H9 (cell line): ENCODE measurements around the gene SEMA3G. TPM values are rescaled to one million over a fixed set of nuclear protein-coding genes. Genes with fewer than 3 reads are reported as not detected.

Source experiments
- DNase-seq: peaks from one replicate; pipeline ENCODE4 v3.0.0-alpha.2; 2017
- H2AFZ ChIP-seq: one replicate; pipeline ENCODE4 v1.6.1; 2013; ENCODE audit warnings: mild to moderate bottlenecking, low read length, control low read depth, moderate library complexity
- H2AK5ac ChIP-seq: 2 replicates; pipeline ENCODE4 v1.6.1; 2013; ENCODE audit warnings: low read length, control low read depth, mixed read lengths; ENCODE audit not compliant: insufficient read length
- H2BK120ac ChIP-seq: one replicate; pipeline ENCODE4 v1.6.1; 2013; ENCODE audit warnings: low read depth, mild to moderate bottlenecking, low read length, control low read depth, inconsistent platforms; ENCODE audit not compliant: poor library complexity, severe bottlenecking
- H2BK12ac ChIP-seq: 2 replicates; pipeline ENCODE4 v1.6.1; 2013; ENCODE audit warnings: low read length, control low read depth, mixed read lengths, low read depth; ENCODE audit not compliant: insufficient read length
- H2BK15ac ChIP-seq: 2 replicates; pipeline ENCODE4 v1.6.1; 2013; ENCODE audit warnings: low read depth, low read length, control low read depth
- H2BK20ac ChIP-seq: one replicate; pipeline ENCODE4 v1.6.1; 2013; ENCODE audit warnings: low read depth, mild to moderate bottlenecking, low read length, control low read depth, inconsistent platforms; ENCODE audit not compliant: poor library complexity, severe bottlenecking
- H2BK5ac ChIP-seq: 2 replicates; pipeline ENCODE4 v1.6.1; 2013; ENCODE audit warnings: low read length, control low read depth, mixed read lengths; ENCODE audit not compliant: insufficient read length
- H3K14ac ChIP-seq: 2 replicates; pipeline ENCODE4 v1.6.1; 2013; ENCODE audit warnings: low read length, control low read depth; ENCODE audit not compliant: insufficient read depth
- H3K18ac ChIP-seq: 2 replicates; pipeline ENCODE4 v1.6.1; 2013; ENCODE audit warnings: low read depth, mild to moderate bottlenecking, mixed read lengths, low read length, control low read depth; ENCODE audit not compliant: insufficient read length
- H3K23ac ChIP-seq: 2 replicates; pipeline ENCODE4 v1.6.1; 2013; ENCODE audit warnings: low read length, control low read depth, mixed read lengths, low read depth; ENCODE audit not compliant: insufficient read length
- H3K23me2 ChIP-seq: 2 replicates; pipeline ENCODE4 v1.6.1; 2013; ENCODE audit warnings: low read depth, mild to moderate bottlenecking, mixed read lengths, low read length, control low read depth; ENCODE audit not compliant: insufficient read length, poor library complexity, severe bottlenecking
- H3K27ac ChIP-seq: 2 replicates; pipeline ENCODE4 v1.5.1; 2013; ENCODE audit warnings: low read length, control low read depth, mixed read lengths, low read depth; ENCODE audit not compliant: insufficient read length
- H3K27me3 ChIP-seq: 2 replicates; pipeline ENCODE4 v1.6.1; 2013; ENCODE audit warnings: low read length, control low read depth, inconsistent platforms; ENCODE audit not compliant: insufficient read depth
- H3K4ac ChIP-seq: 2 replicates; pipeline ENCODE4 v1.6.1; 2013; ENCODE audit warnings: low read depth, mild to moderate bottlenecking, control low read depth, inconsistent platforms, low read length, moderate library complexity
- H3K4me1 ChIP-seq: 2 replicates; pipeline ENCODE4 v1.6.1; 2013; ENCODE audit warnings: low read length, control low read depth, inconsistent platforms; ENCODE audit not compliant: insufficient read depth
- H3K4me2 ChIP-seq: 2 replicates; pipeline ENCODE4 v1.6.1; 2013; ENCODE audit warnings: low read length, control low read depth, mixed read lengths; ENCODE audit not compliant: insufficient read length, insufficient read depth
- H3K56ac ChIP-seq: 2 replicates; pipeline ENCODE4 v1.6.1; 2013; ENCODE audit warnings: low read depth, mild to moderate bottlenecking, mixed read lengths, low read length, control low read depth; ENCODE audit not compliant: insufficient read length
- H3K79me1 ChIP-seq: 2 replicates; pipeline ENCODE4 v1.6.1; 2013; ENCODE audit warnings: low read depth, mild to moderate bottlenecking, moderate library complexity, low read length, control low read depth, inconsistent platforms; ENCODE audit not compliant: insufficient read depth, poor library complexity, severe bottlenecking
- H3K79me2 ChIP-seq: 2 replicates; pipeline ENCODE4 v1.6.1; 2013; ENCODE audit warnings: low read length, control low read depth, inconsistent platforms; ENCODE audit not compliant: insufficient read depth
- H3K9ac ChIP-seq: 2 replicates; pipeline ENCODE4 v1.6.1; 2013; ENCODE audit warnings: low read length, control low read depth, mixed read lengths; ENCODE audit not compliant: insufficient read length; ENCODE audit errors: extremely low read depth
- H3K9me3 ChIP-seq: one replicate; pipeline ENCODE4 v1.6.1; 2013; ENCODE audit warnings: low read depth, low read length, inconsistent platforms; ENCODE audit not compliant: control insufficient read depth
- H3T11ph ChIP-seq: one replicate; pipeline ENCODE4 v1.6.1; 2013; ENCODE audit warnings: mild to moderate bottlenecking, low read length, control low read depth, inconsistent platforms
- H4K20me1 ChIP-seq: one replicate; pipeline ENCODE4 v1.6.1; 2013; ENCODE audit not compliant: control insufficient read depth, insufficient read length, insufficient read depth
- H4K5ac ChIP-seq: 2 replicates; pipeline ENCODE4 v1.6.1; 2013; ENCODE audit warnings: low read depth, mild to moderate bottlenecking, mixed read lengths, low read length, control low read depth; ENCODE audit not compliant: insufficient read length
- H4K8ac ChIP-seq: replicated peaks from 2 replicates; pipeline ENCODE4 v1.6.1; 2013; ENCODE audit warnings: low read length, control low read depth, mixed read lengths, low read depth; ENCODE audit not compliant: insufficient read length
- H4K91ac ChIP-seq: 2 replicates; pipeline ENCODE4 v1.6.1; 2013; ENCODE audit warnings: low read depth, mild to moderate bottlenecking, moderate library complexity, mixed read lengths, low read length, control low read depth; ENCODE audit not compliant: insufficient read length
- H3K27ac Mint-ChIP-seq, 3 experiments: 2 replicates in 2 of 3; 3 replicates in 1 of 3; pipeline ENCODE4 v1.8.0; 2020 to 2021; ENCODE audit warnings: mixed read lengths in 3 of 3, mild to moderate bottlenecking in 1 of 3, moderate library complexity in 1 of 3
- H3K27me3 Mint-ChIP-seq: 2 replicates; pipeline ENCODE4 v1.8.0; 2021; ENCODE audit warnings: low read depth, mild to moderate bottlenecking, moderate library complexity, mixed read lengths
- H3K36me3 Mint-ChIP-seq, 3 experiments: 2 replicates in 2 of 3; 3 replicates in 1 of 3; pipeline ENCODE4 v1.8.0; 2020 to 2021; ENCODE audit warnings: low read depth in 3 of 3, mixed read lengths in 3 of 3; ENCODE audit not compliant: insufficient read depth in 1 of 3
- H3K4me1 Mint-ChIP-seq, 2 experiments: 2 replicates each; pipeline ENCODE4 v1.8.0; 2020; ENCODE audit warnings: mixed read lengths in 2 of 2
- H3K4me3 Mint-ChIP-seq, 2 experiments: 2 replicates in 1 of 2; 3 replicates in 1 of 2; pipeline ENCODE4 v1.8.0; 2020 to 2021; ENCODE audit warnings: mild to moderate bottlenecking in 2 of 2, mixed read lengths in 2 of 2, moderate library complexity in 1 of 2
- H3K9me3 Mint-ChIP-seq, 2 experiments: 2 replicates in 1 of 2; 3 replicates in 1 of 2; pipeline ENCODE4 v1.8.0; 2020; ENCODE audit warnings: mild to moderate bottlenecking in 2 of 2, mixed read lengths in 2 of 2, moderate library complexity in 1 of 2
- CTCF ChIP-seq: fragments of 200-600 bp; sonication (generic); conservative IDR thresholded peaks from 3 replicates; pipeline ENCODE4 v1.8.0; 2021; ENCODE audit warnings: antibody characterized with exemption, mild to moderate bottlenecking
- WGBS: extraction: QIAGEN DNeasy Blood & Tissue Kit; methylation state at CpG from one replicate; pipeline ENCODE4 v1.1.7; 2013; ENCODE audit warnings: missing lambda C conversion rate, low lambda C conversion rate, mixed read lengths; ENCODE audit not compliant: insufficient read length; ENCODE audit errors: extremely low coverage; 5-methylcytosine and 5-hydroxymethylcytosine counted together
- total RNA-seq: library from RNA; stranded (reverse); gene quantifications from 2 replicates; pipeline ENCODE4 v1.2.1, GENCODE V29; 2021

SEMA3G gene
- total RNA-seq, 1 experiment from 2014 or later, result 2.4 TPM

GRCh38 chr3:52446631-52447511 lies 2.0 kb upstream of the SEMA3G start:
- Histone ChIP-seq H4K8ac (no peak overlapping the region), H2BK120ac (no peak overlapping the region), H3T11ph (no peak overlapping the region), H3K23me2 (no peaks in the 10 kb centered on the region), H3K9ac (peak overlapping the region; percentile 10), H3K4me1 (no peaks in the 10 kb centered on the region; the same call in 1 of the 2 replicates), H4K20me1 (no peaks in the 10 kb centered on the region), H2AK5ac (no peak overlapping the region), H3K79me1 (no peaks in the 10 kb centered on the region), H4K91ac (no peak overlapping the region), H3K9me3 (no peaks in the 10 kb centered on the region), H2BK20ac (no peak overlapping the region), H3K27me3 (no peaks in the 10 kb centered on the region), H2BK5ac (no peak overlapping the region), H3K79me2 (no peaks in the 10 kb centered on the region), H3K14ac (no peak overlapping the region), H2AFZ (no peak overlapping the region), H3K4me2 (no peak overlapping the region), H4K5ac (no peak overlapping the region), H3K27ac (no peak overlapping the region), H3K23ac (no peak overlapping the region), H2BK12ac (no peak overlapping the region), H3K56ac (no peak overlapping the region), H2BK15ac (no peak overlapping the region), H3K18ac (peak overlapping the region; percentile 35), H3K4ac (no peak overlapping the region)
- Mint-ChIP-seq H3K36me3 (no peaks in the 10 kb centered on the region; a peak in 1 of 7 replicates), H3K9me3 (no peaks in the 10 kb centered on the region), H3K4me3 (0 out of 5 replicates have a peak overlapping the region, but pooled peaks of 1 of the 2 experiments have one; percentile 5), H3K4me1 (peaks cover 21 to 24% of the 10 kb centered on the region in 2 experiments), H3K27ac (peak overlapping the region in 2 of 3 experiments; percentile 63 to 69; a peak in 3 of 7 replicates), H3K27me3 (peaks cover 6% of the 10 kb centered on the region)
- DNase-seq, result peak; percentile 88
- peak; percentile 100 for TF ChIP-seq CTCF
- no CpG with 5 or more reads among the region's 13 CpGs for WGBS
